Measurements from ENCODE around the gene ABCG8. TPM values are rescaled to one million over a fixed set of nuclear protein-coding genes. Genes with fewer than 3 reads are reported as not detected.

The ABCG8 gene
- polyA plus RNA-seq, 1 experiment = not detected

DNA sequence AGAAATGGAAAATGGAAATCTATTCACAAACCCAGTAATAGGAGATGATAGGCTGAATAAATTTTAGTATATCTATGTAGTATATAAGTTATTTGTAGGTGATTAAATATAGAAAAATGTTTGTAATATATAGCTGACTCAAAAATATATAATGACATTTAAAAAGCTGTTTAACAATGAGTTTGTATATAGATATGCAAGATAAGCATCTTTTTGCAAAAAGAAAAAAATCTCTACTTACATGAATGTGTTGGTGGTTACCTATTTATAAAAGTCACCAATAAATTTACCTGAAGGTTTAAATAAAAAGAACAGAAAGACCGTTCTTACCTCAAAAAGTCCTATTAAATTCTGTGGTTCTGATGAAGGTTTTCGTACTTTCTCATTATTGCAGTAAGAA lies 85.7 kb downstream of the ABCG8 start:
- POLR2A ChIA-PET = no interaction called here
- DNase-seq (ENCODE audit: low read depth, low spot score) = no peak
- no peaks in the 10 kb centered on the region for H3K27me3 ChIP-seq (ENCODE audit: control insufficient read depth, insufficient read depth, low read length)
- H3K27ac ChIP-seq (ENCODE audit: low read depth, low read length) = no peak overlapping the region
- no peak overlapping the region for H3K4me3 ChIP-seq (ENCODE audit: low read depth, low read length)
- TF ChIP-seq, protein P1, sequence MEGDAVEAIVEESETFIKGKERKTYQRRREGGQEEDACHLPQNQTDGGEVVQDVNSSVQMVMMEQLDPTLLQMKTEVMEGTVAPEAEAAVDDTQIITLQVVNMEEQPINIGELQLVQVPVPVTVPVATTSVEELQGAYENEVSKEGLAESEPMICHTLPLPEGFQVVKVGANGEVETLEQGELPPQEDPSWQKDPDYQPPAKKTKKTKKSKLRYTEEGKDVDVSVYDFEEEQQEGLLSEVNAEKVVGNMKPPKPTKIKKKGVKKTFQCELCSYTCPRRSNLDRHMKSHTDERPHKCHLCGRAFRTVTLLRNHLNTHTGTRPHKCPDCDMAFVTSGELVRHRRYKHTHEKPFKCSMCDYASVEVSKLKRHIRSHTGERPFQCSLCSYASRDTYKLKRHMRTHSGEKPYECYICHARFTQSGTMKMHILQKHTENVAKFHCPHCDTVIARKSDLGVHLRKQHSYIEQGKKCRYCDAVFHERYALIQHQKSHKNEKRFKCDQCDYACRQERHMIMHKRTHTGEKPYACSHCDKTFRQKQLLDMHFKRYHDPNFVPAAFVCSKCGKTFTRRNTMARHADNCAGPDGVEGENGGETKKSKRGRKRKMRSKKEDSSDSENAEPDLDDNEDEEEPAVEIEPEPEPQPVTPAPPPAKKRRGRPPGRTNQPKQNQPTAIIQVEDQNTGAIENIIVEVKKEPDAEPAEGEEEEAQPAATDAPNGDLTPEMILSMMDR (IDR thresholded peaks at IDR 0.05; ENCODE audit: low read depth, low read length) = no peak
- no peaks in the 10 kb centered on the region for H3K9me3 ChIP-seq (ENCODE audit: control insufficient read depth, insufficient read depth, low read length)
- CTCF ChIA-PET = interaction anchor here (1.6 kb wide), 1 partner anchor 28 kb away, joined by 3 read pairs; no protein-coding TSS in a partner anchor

DNA sequence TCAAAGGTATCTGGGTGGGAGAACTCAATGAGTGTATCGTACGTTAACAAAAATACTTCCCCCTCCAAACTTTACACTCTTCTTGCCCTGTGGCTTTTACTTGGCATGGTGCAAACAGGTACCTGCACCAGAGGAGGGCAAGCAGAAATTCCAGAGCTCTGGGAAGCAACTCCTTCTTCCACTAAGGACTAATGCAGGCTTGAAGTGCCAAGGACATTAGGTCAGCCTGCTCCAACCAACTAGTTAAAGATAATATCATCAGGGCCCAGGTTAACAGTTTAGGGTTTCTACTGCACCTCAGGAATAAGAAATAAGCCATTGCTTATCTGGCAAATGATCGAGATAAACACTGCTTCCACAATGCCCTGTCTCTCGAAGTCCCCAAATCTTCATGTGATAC lies 86.7 kb downstream of the ABCG8 start:
- TF ChIP-seq, protein P1 (IDR thresholded peaks at IDR 0.05; ENCODE audit: low read depth, low read length) = no peak
- DNase-seq (ENCODE audit: low read depth, low spot score) = no peak
- Histone ChIP-seq H3K27me3 (ENCODE audit: control insufficient read depth, insufficient read depth, low read length) (no peaks in the 10 kb centered on the region), H3K9me3 (ENCODE audit: control insufficient read depth, insufficient read depth, low read length) (no peaks in the 10 kb centered on the region), H3K27ac (ENCODE audit: low read depth, low read length) (no peak overlapping the region), H3K4me3 (ENCODE audit: low read depth, low read length) (no peak overlapping the region)
- POLR2A ChIA-PET = no interaction called here
- CTCF ChIA-PET = interaction anchor here (1.6 kb wide), 1 partner anchor 27 kb away, joined by 3 read pairs; no protein-coding TSS in a partner anchor

DNA sequence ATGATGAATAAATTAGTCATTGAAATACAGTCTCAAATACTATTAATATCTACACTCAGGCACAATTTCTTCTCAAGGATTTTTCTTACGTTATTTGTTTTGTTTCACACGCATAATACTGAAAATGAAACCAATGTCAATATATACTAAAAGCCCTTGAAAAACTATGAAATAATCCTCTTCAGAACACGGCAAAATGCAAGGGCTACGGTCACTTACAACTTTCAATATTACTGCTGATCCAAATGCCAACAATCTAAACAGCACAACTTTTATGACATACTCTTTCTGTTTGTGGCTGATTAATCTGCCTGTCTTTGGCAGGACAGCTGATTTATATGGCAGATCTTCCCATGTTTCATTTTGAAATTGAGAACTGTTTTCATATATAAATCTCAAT lies 88.7 kb downstream of the ABCG8 start:
- DNase-seq (ENCODE audit: low read depth, low spot score) = no peak
- Histone ChIP-seq H3K4me3 (ENCODE audit: low read depth, low read length) (no peak overlapping the region), H3K9me3 (ENCODE audit: control insufficient read depth, insufficient read depth, low read length) (no peaks in the 10 kb centered on the region), H3K27me3 (ENCODE audit: control insufficient read depth, insufficient read depth, low read length) (no peaks in the 10 kb centered on the region), H3K27ac (ENCODE audit: low read depth, low read length) (no peak overlapping the region)
- CTCF ChIA-PET = no interaction called here
- TF ChIP-seq, protein P1 (IDR thresholded peaks at IDR 0.05; ENCODE audit: low read depth, low read length) = no peak
- POLR2A ChIA-PET = no interaction called here

DNA sequence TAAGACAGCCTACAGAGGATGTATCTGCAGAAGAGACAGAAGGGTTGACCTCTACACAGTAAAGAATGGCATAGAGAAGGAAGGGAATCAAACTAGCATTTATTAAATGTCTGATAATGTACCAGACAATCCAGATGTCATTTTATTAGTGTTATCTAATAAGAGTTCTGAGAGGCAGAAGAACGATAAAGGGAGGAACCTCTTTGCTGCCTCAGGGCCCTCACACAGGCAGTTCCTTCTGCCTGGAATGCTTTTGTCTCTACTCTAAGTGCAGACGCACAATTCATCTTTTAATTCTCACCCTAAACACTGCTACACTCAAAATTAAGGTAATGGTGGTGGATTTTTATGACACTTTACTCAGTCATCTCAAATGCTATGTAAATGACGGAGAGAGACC lies 92.5 kb downstream of the ABCG8 start:
- no peak overlapping the region for H3K27ac ChIP-seq (ENCODE audit: low read depth, low read length)
- TF ChIP-seq, protein P1 (IDR thresholded peaks at IDR 0.05; ENCODE audit: low read depth, low read length) = no peak
- no peaks in the 10 kb centered on the region for H3K27me3 ChIP-seq (ENCODE audit: control insufficient read depth, insufficient read depth, low read length)
- POLR2A ChIA-PET = no interaction called here
- no peaks in the 10 kb centered on the region for H3K9me3 ChIP-seq (ENCODE audit: control insufficient read depth, insufficient read depth, low read length)
- no peak for DNase-seq (ENCODE audit: low read depth, low spot score)
- CTCF ChIA-PET = interaction anchor here (1.7 kb wide), 1 partner anchor 53 kb away, joined by 5 read pairs; no protein-coding TSS in a partner anchor
- no peak overlapping the region for H3K4me3 ChIP-seq (ENCODE audit: low read depth, low read length)

Small RNAs within 50 kb of the gene (small RNA-seq; reads per million reads assigned to genes)
- not detected for gene RN7SL455P (ENCODE audit: insufficient read length, low read depth)
- gene RNU6-1048P (ENCODE audit: insufficient read length, low read depth) = not detected

Other genes starting within 250 kb of the ABCG8 start
- 15.0 and 17.8 TPM in 2 replicates for gene THADA, start 242.9 kb upstream of the ABCG8 start, polyA plus RNA-seq (2011; rRNA removed)
- gene PLEKHH2, start 201.7 kb upstream of the ABCG8 start, polyA plus RNA-seq (2011; rRNA removed) = 4.5 and 6.0 TPM in 2 replicates
- 0.51 and 0.77 TPM in 2 replicates for gene C1GALT1C1L, start 162.5 kb upstream of the ABCG8 start, polyA plus RNA-seq (2011; rRNA removed)
- 17.7 and 23.3 TPM in 2 replicates for gene DYNC2LI1, start 64.9 kb upstream of the ABCG8 start, polyA plus RNA-seq (2011; rRNA removed)
- gene ABCG5, start 132 bp upstream of the ABCG8 start, polyA plus RNA-seq (2011; rRNA removed) = not detected in 2 replicates
- 58.1 and 86.9 TPM in 2 replicates for gene LRPPRC, start 157.0 kb downstream of the ABCG8 start, polyA plus RNA-seq (2011; rRNA removed)